ENCODE results near the gene SOCS6.

The SOCS6 gene

DNA sequence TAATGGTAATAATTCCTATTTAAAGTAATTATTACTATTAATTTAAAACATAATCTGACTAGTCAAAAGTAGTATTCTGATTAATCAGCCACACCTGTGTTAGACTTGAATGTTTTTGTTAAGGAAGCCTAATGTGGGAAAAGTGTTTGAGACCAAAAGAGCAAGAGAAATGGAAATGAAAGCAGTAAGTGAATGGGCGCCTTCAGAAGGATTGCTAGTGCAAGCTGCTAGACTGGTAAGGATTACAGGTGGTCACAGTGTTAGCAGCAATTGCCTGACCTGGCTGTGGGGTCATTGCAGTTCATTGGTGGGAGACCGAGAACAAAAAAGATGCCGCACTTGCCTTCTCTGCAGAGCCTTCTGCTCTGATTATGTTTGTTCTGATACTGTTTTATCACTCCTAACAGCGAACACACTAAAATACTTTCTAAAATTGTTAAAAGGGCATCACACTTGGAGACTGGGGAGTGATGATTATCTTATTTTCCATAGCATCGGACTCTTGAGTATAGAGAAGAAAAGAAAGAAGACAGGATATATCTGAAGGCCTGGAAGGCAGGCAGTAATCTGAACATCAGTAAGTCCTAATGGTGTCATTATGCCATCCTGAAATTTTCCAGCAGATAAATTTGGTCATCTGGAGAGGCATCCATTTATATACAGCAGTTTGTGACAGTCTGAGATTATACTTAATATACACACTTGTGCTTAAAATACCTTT lies 5.8 kb downstream of the SOCS6 start:
- no peak for DNase-seq (ENCODE audit: insufficient read length, low spot score)
- TF ChIP-seq POLR2A (IDR thresholded peaks at IDR 0.05; ENCODE audit: low read depth, low read length), result no peak
- no peak for FAIRE-seq

DNA sequence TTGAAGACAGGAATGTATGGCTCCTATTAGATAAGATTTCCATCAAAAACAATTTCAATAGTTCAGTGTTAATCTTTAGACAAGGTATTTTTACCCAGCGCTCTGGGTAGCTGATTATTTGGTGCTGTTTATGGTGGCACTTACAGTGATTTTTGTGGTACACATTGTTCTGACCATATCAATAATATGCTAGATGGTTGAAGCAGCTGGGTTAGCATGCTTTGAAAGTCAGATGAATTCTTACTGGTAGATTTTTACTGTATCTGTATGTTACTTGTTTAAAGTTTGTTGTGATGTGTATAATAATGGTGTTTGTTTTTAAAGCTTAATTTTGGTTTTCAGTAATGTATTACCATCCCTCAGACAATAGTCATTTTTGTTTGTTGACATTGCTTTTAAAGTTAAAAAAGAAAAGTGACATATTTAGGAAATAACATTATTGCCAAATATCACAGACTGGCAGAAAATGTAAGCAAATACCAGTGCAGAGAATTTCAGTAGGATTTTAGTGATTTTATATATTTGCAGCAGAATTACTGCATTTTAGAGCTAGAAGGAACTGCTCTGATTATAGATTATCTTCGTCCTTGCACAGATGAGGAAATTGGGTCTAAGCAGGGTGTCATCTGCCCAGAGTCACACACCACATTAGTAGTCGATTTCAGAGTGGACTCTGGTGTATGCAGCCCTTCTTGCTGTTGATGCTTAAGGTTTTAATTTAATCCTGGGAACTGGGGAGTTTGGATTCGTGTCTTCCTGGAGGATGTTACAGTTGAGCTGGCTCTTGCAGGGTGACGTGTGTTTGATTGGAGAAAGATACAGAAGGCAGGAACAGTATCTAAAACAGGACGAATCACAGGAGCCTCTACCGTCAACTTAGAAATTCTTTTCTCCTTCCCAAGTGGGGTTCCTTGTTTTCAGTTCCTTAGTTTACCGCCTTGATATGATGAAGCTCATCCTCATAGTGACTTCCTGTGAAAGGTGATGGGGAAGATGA lies 6.6 kb downstream of the SOCS6 start:
- no peak for TF ChIP-seq POLR2A (IDR thresholded peaks at IDR 0.05; ENCODE audit: low read depth, low read length)
- no peak for FAIRE-seq
- no peak for DNase-seq (ENCODE audit: insufficient read length, low spot score)

DNA sequence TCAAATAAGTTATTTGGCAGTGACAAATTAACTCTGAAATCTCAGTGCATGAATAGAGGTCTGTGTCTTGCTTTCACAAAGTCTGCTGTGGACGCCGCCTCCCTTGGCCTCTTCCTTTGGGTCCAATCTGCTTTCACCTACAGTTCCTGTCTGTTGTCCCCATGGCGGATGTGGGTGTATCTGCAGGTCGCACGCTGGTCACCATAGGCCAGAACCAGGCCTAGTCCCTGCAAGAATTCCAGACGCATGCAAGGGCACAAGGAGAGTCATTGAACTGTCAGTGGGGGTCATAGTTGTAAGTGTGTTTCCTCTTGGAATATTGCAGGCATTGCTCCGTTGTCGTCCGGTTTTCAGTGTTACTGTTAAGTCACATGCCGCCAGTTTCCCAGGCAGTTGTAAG lies 7.4 kb downstream of the SOCS6 start:
- TF ChIP-seq POLR2A (IDR thresholded peaks at IDR 0.05; ENCODE audit: low read depth, low read length), result no peak
- FAIRE-seq (no peak), DNase-seq (ENCODE audit: insufficient read length, low spot score) (no peak)

DNA sequence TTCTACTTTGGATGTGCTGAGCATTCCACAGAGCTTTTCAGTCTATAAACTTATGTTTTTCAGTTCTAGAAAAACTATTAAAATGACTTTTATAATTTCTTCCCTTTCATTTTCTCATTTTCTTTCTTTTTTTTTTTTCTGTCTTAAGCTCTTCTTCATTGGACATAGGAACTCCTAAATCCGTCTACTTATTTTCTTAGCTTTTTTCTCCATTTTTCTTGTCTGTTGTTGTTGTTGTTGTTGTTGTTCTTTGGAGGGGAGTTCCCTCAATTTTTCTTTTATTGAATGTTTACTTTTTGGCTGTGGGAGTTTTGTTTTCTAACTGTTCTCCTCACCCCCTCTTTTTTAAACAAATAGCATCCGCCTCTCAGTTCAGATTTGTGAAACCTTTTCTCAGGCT lies 7.9 kb downstream of the SOCS6 start:
- TF ChIP-seq POLR2A (IDR thresholded peaks at IDR 0.05; ENCODE audit: low read depth, low read length), result no peak
- DNase-seq (ENCODE audit: insufficient read length, low spot score), result no peak
- FAIRE-seq, result no peak

DNA sequence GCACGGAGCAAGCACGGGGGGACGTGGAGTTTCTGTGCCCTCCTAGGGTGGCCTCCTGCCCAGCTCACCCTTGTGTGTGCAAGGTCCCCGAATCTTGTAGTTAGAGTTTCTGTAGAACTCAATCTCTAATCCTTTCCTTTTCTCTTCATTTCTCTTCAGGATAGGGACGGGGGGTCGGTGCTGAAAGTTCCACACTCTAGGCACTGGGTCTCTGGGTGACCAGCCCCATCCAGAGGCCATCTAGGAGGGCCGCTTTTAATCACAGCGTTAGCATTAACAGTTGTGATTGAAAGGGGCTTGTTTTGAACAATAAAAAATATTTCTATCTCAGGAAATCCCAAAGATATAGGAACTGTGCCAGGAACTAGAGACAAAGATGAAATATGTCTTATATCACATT lies 10.5 kb downstream of the SOCS6 start:
- DNase-seq (ENCODE audit: insufficient read length, low spot score), result no peak
- TF ChIP-seq POLR2A (IDR thresholded peaks at IDR 0.05; ENCODE audit: low read depth, low read length), result no peak
- FAIRE-seq, result no peak

DNA sequence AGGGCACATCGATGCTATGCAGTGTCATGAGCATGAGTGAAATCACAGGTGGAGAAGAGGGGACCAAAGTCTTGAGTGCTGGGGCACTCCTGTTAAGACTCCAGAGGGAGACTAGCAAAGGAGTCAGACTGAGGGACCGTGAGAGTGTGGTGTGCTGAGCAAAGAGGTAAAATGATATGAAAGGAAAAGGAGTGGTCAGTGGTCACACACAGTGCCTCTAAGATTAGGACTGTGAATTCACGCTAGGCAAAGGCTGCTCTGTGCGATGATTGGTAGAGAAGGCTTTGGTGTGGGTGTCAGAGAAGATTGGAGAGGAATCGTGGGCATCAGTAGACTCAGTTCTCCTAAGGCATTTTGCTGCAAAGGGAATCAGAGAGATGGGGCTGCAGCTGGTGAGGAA lies 12.8 kb downstream of the SOCS6 start:
- no peak for DNase-seq (ENCODE audit: insufficient read length, low spot score)
- no peak for TF ChIP-seq POLR2A (IDR thresholded peaks at IDR 0.05; ENCODE audit: low read depth, low read length)
- no peak for FAIRE-seq

DNA sequence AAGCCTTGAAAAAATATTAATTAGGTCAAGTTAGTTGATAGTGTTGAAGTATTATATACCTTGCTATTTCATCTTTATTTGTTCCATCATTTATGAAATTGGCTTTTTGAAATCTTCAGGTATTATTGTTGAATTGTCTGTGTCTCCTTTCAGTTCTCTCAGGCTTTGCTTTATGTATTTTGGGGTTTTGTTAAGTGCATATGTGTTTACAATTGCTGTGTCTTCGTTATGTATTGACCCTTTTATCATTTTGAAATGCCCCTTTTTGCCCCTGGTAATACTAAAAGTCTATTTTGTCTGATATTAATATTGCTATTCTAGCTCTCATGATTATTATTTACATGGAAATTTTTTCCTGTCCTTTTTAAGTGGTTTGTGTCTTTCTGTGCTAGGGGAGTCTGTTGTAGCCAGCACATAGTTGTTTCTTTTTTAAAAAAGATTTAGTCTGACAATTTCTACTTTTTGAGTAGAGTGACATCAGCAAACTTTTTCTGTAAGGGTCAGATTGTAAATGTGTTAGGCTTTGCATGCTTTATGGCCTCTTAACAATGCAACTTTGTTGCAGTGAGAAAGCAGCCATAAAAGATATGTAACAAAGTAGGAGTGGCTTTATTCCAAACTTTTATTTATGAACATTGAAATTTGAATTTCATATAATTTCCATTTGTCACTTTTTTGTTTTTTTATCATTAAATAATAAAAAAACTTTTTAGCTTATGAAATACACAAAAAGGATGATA lies 19.9 kb downstream of the SOCS6 start:
- FAIRE-seq (no peak), DNase-seq (ENCODE audit: insufficient read length, low spot score) (no peak)
- no peak for TF ChIP-seq POLR2A (IDR thresholded peaks at IDR 0.05; ENCODE audit: low read depth, low read length)

DNA sequence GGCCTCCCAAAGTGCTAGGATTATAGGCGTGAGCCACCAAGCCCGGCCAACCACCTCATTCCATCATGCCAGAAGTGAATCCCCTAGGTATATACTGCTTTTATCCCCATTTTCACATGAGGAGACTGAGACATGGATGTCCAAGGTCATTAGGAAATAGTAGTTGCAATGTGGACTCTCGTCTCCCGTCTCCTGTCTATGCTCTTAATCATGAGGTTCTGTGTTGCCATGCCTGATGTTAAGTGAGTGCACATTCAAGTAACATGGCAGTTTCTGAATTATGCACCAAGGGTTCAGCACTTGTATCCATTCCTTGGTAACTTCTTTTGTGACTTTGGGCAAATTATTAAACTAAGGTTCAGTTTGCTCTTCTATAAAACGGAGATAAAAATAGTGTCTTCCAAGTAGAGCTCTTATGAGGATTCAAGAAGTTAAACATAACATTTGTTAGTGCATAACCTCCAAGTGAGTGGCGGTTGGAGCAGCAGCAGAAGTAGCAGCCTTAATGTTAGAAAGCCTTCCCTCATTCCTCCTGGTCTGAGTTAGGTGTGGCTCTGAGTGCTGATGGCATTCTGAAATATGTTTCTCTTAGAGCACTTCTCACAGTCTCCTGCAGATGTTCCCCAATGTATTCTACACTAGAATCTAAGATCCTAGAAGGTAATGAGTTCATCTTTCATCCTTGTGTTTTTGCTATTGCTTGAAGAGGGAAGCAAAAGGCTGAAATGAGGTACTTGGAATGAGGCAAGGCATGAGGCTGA lies 21.9 kb downstream of the SOCS6 start:
- FAIRE-seq, result peak; percentile 27
- TF ChIP-seq POLR2A (IDR thresholded peaks at IDR 0.05; ENCODE audit: low read depth, low read length), result no peak
- no peak for DNase-seq (ENCODE audit: insufficient read length, low spot score)

DNA sequence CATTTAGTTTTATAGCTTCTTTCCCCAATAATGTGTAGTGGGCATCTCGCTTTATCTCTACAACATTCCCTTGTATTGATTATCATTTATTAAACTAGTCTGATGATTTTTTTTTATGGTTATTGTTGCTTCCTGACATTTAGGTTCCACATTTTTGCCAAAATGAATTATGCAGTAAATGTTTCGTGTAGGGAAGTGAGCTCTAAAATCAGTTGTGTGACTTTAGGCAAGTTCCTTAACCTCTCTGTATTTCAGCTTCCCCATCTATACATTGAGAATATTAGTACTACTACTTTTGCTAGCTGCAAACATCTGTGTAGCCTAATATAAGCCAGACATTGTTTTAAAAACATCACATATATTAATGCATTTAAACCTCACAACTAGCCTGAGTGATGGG lies 22.9 kb downstream of the SOCS6 start:
- no peak for DNase-seq (ENCODE audit: insufficient read length, low spot score)
- FAIRE-seq, result no peak
- TF ChIP-seq POLR2A (IDR thresholded peaks at IDR 0.05; ENCODE audit: low read depth, low read length), result no peak

DNA sequence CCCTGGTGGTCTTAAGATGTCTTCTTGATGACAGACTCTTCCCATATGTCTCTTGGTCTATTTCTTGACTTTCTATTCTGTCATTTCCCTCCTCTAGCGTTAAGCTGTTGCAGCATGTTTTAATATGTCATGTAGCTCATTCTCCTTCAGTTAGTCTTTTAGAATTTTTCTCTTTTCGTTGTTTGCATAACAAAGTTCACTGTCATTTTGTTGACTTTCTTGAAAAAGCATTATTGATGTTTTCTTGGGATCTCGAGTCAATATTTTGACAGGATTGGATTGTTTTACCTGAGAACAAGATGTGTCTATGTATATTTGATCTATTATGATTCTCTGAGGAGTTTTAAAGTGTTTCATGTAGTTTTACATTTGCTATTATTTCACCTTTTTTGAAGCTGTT lies 24.8 kb downstream of the SOCS6 start:
- DNase-seq (ENCODE audit: insufficient read length, low spot score) (no peak), FAIRE-seq (no peak)
- no peak for TF ChIP-seq POLR2A (IDR thresholded peaks at IDR 0.05; ENCODE audit: low read depth, low read length)

DNA sequence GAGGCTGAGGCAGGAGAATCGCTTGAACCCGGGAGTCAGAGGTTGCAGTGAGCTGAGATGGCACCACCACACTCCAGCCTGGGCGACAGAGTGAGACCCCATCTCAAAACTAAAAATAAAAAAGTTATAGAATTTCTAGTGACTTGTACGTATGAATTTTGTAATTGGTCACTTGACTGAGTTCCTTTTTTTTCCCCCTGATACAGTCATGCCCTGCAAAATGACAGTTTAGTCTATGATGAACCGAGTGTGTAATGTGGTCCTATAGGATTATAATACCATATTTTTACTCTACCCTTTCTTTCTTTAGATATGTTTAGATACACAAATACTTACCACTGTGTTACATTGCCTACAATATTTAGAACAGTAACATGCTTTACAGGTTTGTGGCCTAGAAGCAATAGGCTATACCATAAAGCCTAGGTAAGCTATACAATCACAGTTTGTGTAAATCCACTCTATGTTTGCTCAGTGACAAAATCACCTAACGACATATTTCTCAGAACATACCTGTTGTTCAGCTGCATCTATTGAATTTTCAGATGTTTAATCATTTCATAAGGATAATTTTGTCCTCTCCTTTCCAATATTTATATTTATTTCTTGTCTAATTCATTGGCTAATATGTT lies 25.4 kb downstream of the SOCS6 start:
- no peak for DNase-seq (ENCODE audit: insufficient read length, low spot score)
- no peak for FAIRE-seq
- TF ChIP-seq POLR2A (IDR thresholded peaks at IDR 0.05; ENCODE audit: low read depth, low read length), result no peak

DNA sequence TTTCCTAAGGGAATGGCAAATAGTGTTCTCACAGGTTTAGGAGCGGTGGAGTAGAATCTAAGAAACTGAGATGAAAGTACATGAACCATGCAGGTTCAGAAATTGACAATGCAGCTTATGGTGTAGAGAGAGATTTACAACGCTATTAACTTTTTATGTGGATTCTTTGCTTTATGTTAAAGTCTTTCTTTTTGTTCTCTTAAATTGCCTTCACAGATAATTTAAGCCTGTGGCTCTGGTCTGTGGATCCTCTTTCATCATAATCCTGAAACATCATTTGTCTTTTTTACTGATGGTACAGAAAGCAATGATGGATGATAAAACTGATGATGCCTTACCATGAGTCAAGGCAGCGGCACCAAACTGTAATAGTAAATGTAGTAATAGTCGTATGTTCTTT lies 30.3 kb downstream of the SOCS6 start:
- FAIRE-seq, result no peak
- no peak for TF ChIP-seq POLR2A (IDR thresholded peaks at IDR 0.05; ENCODE audit: low read depth, low read length)
- no peak for DNase-seq (ENCODE audit: insufficient read length, low spot score)

DNA sequence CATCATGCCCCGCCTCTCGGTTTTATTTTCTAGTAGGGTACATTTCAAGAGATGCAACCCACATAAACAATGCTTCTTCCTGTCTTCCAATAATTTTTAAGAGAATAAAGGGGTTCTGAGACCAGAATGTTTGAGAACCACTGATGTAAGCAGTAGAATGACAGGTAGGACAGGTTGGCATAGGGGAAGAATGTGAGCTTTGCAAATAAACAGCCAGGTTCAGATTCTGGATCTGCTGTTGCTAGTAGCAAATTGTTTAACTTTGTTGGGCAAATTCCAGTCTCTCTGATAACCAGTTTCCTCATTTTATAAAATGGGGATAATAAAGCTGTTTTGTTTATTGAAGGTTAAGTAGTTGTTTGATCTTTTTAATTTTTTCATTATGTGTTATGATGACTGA lies 32.8 kb downstream of the SOCS6 start:
- no peak for DNase-seq (ENCODE audit: insufficient read length, low spot score)
- no peak for TF ChIP-seq POLR2A (IDR thresholded peaks at IDR 0.05; ENCODE audit: low read depth, low read length)
- no peak for FAIRE-seq
